HCEC 1CT (cell line): ENCODE results near the gene KLHL25.
"Not testable (repeated sequence)": the region's sequence is repeated elsewhere in the genome, so short reads cannot be mapped to it uniquely, and the experiment has no call there.

Experiments
- DNase-seq: peaks from one replicate; pipeline ENCODE4 v3.0.0-alpha.2; 2017

KLHL25 gene

GRCh38 chr15:85802617-85803016 is 7.9 kb upstream of the KLHL25 start:
- not testable (repeated sequence) for DNase-seq

DNA sequence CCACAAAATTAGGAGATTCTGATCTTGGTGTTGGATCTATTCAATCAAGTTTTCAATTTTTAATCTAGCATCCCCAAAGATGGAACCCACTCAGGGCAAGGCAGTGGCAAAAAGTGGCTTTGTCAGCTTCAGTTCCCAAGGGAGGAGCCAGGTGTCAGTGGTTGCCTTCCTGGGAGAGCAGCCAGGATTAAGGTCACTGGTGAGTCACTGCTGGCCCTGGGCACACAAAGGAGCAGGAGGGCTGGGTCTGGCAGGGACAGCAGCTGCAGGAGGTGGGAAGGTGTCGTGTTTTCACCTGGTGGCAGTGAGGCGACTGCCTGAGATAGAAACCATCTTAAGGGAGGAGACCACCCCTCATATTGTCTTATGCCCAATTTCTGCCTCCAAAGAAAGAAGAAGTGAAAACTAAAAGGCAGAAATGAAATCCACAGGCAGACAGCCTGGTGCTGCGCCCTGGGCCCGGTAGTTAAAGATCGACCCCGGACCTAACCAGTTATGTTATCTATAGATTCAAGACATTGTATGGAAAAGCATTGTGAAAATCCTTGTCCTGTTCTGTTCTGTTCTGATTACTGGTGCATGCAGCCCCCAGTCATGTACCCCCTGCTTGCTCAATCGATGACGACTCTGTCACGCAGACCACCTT is 5.9 kb upstream of the KLHL25 start:
- peak; percentile 55 for DNase-seq

DNA sequence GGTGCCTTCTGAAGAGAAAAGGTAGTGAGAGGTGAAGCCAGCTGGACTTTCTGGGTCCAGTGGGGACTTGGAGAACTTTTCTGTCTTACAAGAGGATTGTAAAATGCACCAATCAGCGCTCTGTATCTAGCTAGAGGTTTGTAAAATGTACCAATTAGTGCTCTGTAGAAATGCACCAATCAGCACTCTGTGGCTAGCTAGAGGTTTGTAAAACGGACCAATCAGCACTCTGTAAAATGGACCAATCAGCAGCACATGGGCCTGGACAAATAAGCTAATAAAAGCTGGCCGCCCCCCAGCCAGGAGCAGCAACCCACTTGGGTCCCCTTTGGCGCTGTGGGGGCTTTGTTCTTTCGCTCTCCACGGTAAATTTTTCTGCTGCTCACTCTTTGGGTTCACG is 1.6 kb upstream of the KLHL25 start:
- not testable (repeated sequence) for DNase-seq

DNA sequence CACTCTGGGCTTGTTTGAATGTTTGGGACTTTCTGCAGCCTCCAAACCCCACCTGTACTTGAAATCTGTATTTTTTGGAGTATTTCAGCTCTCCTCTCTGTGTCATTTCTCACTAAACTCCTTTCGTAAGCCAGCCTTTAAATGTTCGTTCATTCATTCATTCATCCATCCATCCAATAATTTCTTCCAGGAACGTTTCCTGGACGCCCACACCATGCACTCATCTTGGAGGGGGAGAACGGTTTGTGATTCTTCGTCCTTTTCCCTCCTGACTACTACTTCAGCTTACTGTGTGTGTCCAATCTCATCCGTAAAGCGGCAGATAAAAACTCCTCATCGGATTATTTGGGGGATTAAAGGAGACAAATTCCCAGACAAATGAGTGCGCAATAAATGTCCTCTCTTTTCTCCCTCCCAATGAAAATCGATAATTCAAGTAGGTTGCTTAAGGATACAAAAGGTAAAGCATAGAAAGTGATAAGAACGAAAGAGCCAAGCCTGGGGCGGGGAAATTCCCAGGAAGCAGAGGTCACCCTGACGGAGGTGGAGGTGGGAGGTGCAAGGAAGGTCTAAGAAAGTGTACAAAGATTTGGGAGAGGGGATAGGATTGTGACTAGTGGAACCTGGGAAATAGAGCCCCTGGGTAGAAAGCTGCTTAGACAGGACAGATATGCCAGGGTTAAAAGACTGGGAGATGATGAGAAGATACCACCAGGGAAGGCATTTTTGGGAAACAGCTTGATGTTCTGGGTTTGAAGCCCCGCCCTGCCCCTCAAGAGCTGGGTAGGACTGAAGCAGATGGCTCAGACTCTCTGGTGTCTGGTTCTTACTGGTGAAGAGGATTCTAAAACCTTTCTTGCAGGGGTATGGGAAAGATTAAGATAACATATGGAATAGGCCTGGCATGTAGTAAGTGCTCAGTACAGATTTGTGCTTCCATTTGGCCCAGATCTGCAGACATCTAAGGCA is 896 bp upstream of the KLHL25 start:
- DNase-seq, result no peak

- peak; percentile 25 for DNase-seq
These were observed 806 bp downstream of the KLHL25 start for GRCh38 chr15:85793641-85794597.

DNA sequence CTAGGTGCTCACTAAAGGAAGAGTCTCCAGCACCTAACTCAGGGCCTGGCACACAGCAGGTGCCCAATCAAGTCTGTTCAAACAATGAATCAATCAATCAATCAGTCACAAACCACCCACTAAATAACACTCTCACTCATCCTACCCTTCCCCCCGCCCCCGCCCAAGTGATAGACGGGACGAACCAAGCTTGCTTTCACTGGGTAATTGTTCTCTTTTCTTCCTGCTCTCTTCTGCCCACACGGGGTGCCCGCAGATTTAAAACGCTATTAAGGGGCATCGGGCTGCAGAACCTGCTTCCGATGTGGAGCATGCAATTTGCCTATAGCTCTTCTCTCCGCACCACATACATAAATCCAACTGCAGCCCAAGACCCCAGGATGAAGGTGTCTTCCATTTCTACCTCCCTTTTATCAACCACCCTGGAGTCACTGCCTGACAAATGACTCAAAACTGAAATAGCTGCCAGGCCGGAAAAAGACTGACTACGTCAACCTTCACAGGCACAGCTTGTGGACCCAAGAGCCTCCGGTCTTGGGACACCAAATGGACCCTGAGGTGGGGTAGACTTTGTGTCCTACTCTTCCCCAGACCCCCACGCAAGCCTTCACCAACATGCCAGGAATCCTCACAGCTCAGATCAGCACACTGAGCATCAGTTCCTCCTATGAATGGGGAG is 1.7 kb downstream of the KLHL25 start:
- DNase-seq, result no peak

- no peak for DNase-seq
These were observed 2.5 kb downstream of the KLHL25 start for GRCh38 chr15:85792102-85792731.

- DNase-seq, result no peak
These were observed 5.2 kb downstream of the KLHL25 start for GRCh38 chr15:85789496-85789875.

DNA sequence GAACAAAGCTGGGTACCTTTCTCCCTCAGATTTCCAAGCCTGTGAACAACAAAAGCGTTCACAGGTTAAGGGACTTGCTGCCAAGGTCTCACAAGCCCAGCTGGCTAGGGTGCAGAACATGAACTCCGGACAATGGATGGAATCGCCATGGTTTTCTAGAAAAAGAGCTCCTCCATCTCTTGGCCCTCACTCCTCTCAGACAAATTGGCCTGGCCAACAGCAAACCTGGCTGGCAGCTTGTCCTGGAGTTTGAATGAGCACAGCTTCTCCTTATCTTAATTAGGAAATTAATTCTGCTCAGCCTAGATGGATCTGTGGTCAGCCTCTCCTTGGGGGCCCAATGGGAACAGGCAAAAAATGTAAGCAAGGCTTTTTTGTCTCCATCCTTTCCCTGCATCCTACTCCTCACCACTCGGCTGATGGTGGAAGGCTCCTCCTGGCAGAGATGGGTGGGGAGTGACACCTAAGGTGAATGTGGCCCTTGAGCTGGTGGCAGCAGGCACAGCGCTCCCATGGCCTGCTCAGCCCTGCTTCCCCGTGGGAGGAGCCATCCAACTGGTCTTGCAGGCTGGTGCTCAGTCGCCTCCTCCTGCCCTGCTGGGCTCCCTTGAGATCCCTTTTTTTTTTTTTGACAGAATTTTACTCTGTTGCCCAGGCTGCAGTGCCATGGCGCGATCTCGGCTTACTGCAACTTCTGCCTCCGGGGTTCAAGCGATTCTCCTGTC is 5.8 kb downstream of the KLHL25 start:
- no peak for DNase-seq

DNA sequence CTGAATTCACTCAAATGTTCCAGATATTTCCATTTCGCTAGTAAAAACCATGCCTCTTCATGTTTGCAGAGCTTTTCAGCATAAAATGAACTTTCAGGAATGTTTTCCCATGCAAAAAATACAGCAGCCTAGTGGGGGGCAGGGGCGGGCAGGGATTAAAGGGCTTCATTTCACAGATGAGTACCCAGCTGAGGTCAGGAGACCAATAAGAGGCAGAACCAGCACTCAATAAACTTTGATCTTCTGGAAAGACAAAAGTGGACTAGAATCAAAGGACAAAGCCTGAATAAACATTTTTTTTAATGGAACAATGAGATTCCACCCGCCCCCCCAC is 8.0 kb downstream of the KLHL25 start:
- DNase-seq, result no peak

- peak; percentile 36 for DNase-seq
These were observed 8.6 kb downstream of the KLHL25 start for GRCh38 chr15:85785887-85786780.

DNA sequence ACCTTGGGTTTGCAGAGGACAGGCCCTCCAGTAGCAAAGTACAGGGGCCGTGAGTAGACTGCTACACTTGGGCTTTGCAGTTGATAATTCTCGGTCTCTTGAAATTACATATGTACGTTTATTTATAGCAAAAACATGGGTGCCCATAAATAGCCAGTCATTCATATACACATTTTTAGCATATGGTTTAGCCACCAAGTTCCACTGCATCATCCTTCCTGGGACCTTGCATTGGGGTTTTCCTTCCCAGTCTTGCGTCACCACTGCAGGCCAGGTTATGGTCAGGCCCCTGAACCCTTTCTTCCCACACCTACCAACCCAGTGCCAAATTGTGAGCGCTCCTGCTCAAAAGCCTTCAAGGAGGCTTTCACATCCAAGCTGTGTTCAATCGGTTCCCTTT is 12.7 kb downstream of the KLHL25 start:
- DNase-seq, result no peak

DNA sequence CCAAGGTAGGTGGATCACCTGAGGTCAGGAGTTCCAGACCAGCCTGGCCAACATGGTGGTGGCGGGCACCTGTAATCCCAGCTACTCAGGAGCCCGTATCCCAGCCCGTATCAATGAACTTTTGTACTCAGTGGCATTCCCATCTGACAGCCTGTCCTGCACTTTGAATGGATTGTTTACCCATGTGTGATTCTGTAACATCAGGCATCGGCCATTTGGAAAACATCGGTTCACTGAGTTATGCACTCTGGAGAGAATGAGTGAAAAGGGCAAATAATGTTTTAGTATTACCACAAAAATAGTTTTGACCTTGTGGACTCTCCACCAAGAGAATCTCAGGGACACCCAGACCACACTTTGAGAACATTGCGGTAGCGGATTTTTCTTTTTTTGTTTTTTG is 13.6 kb downstream of the KLHL25 start:
- DNase-seq, result no peak

DNA sequence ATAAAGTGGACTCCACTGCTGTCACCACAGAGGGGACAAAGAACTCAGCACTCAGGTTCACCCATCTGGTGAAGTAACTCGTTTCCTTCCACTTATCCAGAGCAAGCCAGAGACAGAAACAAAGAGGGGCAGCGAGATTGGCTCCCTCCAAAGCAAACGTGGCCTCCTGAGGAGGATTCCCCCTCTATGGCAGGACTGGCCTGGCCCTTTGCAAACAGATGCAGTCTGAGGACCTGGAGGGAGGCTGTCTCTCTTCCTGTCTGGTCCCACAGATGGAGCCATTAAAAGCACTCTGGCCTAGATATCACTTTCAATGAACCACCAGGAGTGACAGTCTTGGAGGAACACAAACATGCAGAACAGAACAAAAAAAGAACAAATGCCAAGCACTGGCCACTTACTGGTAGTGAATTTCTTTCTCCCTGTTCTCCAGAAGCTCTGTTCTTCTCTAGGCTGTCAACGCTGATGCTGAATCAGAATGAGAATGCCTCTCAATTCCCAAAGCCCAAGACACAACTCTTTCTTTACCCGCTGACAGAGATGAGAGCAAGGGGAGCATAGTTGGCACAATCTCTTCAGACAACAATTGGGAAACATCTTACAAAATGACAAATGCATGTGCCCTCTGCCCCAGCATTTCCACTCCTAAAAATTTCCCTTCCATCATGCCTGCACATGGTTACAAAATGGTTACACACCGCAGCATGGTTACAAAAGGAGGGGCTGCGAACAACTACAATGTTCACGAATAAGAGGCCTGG is 14.3 kb downstream of the KLHL25 start:
- no peak for DNase-seq

DNA sequence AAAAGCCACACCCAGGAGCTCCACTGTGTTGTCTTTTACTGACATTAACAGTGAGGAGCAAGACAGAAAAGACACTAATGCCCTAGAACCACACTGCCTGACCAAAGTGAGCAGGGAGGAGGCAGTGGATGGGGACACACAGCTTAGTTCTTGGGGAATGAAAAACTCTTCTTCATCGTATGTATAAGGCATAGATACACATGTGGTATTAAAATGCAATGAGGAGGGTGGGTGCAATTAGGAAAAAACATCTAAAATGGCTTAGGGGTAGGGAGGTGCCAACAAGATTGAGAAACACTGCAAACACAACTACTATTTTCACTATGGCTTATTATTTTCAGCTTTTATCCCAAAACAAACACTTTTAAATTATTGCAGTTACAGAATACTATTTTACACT is 15.5 kb downstream of the KLHL25 start:
- DNase-seq, result no peak

GRCh38 chr15:85778107-85778776 is 16.5 kb downstream of the KLHL25 start:
- no peak for DNase-seq

DNA sequence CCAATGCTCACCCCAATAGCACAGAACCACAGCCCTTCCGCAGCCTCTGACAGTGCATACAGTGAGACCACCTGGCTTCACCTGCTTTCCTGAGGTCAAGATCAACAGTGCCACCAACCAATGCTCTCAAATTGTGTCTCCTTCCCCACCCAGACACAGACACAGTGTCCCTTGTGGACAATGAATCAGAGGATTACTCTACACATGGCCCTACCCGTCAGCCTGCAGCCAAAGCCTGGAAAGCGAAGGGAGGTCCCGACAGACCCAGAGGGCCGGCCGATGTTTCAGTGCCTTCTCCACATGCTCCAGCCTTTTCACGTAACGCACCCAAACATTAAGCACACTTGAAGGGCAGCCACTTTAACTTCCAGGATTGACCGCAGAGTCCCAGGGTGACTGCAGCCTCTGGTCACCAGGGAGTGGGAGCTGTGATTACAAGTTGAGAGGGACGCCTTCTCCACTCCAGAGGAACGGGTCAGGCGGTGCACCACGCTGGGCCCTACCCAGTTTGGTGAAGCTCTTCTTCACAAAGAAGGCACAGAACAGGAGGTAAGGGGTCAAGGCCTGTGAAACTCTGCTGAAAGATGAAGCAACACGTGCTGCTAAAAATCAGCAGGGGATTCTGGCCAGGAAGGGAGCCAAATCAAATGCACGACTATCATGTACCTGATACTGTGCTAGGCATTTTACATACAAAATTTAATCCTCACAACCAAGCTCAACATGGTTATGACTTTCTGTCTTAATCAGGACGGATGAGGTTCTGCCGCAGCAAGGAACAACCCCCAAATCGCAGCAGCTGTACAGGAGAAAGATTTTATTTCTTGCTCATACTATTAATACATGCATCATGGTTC is 17.2 kb downstream of the KLHL25 start:
- no peak for DNase-seq

- no peak for DNase-seq
These were observed 20.8 kb downstream of the KLHL25 start for GRCh38 chr15:85773970-85774369.
